Activated CD4-positive, alpha-beta T cell treated with anti-CD3 and anti-CD28 coated beads, Interleukin-2, amount 50 U/mL, for 24 hours (primary cell): ENCODE results near the gene LMO1.

Experiments
- DNase-seq, 2 donors: peaks; one replicate each; pipeline ENCODE4 v3.0.0-alpha.2; 2020; ENCODE audit warnings: low read depth in 1 of 2, low spot score in 1 of 2

LMO1 gene

GRCh38 chr11:8207080-8208000 lies 56.3 kb downstream of the LMO1 start:
- no peak for DNase-seq

GRCh38 chr11:8206251-8207079 lies 57.2 kb downstream of the LMO1 start:
- DNase-seq: no peak

DNA sequence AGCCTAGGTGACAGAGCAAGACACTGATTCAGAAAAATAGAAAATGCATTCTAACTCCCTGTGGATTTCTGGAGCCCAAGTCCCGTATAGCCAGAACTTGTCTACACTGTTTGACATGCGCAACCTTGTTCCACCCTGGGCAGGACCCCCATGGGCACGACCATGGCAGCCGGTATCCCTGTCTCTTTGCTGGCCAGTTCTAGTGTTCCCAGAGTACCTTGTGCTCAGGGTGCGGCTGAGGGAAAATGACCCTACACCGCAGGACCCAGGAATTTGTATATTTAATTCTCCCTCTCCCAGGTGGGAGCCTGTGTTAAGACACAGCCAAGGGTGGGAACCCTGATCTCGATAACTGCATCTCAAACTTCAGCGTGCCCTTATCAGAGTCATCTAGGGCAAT lies 58.1 kb downstream of the LMO1 start:
- no peak for DNase-seq

DNA sequence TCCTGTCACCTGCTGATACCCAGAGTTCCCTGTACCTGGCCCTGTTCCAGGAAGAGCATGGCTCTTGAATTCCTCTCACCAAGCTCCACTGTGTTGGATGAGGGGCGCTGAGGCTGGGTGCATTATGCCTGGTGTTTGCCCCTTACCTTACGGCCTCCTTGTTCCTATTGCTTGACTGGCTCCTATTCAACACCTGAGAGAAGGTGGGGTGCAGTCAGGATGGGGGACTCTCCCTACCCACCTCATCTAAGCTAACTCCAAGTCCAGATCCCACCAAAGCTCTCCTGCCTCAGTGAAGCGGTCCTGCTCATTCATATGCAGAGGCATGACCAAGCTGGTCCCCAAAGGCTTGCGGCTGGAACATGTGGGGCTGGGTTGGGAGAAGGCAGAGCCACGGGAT lies 59.1 kb downstream of the LMO1 start:
- DNase-seq: no peak

DNA sequence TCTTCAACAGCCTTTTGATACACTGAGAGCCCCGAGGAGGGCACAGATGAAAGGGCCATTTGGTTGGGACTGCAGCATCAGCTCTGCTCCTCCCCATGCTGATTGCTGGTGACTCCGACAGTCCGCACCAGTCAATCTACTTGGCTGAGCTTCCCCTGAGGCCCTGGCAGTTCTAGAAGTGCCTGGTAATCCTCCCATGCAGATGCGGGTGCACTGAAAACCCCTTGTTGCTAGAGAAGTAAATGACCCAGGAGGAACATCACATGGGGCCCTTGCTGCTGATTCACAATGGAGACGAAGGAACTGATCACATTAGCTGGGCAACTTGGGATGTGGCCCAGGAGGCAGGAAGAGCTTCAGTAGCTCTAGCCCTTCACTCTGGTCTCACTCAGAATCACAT lies 59.7 kb downstream of the LMO1 start:
- no peak for DNase-seq

DNA sequence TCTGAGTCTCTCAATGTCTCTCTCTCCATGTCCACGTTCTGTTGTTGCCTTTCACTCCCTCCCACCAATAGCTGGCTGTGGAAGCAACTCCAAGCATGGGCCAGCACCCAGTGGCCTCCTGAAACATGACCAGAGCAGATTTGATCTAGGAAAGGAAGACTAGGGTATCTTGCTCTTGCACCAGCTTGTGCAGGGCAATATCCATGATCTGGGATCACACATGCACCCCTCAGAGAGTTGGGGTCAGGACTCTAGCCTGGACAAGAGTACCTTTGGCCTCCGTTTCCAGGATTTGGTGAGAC lies 60.3 kb downstream of the LMO1 start:
- DNase-seq: no peak

GRCh38 chr11:8202516-8203413 lies 60.9 kb downstream of the LMO1 start:
- DNase-seq: no peak

DNA sequence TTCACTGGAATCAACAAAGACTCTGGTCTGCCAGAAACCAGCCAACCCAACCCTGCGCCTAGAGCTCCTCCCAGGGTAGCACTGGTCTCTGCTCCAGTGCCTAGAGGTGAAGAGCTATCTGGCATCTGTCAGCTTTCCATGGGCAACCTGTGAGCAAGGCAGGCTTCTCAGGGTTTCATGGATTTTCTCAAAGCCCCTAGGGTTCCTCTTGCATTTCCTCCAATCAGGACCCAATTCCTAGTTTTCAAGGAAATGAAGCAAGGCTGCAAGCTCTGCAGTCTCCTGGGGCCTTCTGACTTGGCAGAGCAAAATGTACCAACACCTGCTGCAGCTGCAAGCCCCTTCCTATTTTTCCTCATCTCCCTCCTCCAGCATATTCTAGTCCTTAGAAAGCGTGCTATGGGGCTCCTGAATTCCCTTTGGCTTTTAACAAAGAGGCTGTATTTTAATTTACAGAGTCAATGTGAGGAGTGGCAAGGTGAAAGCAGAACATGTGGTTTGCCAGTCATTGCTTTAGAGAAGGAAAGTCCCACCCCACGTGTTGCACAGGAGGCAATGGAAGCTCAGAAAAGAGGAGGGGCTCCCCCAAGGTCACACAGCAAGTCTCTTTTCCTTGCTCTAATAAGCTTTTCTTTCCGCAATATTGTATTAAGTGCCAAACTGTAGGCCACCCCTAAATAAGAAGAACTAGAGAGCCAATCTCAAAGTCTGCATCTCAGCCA lies 61.9 kb downstream of the LMO1 start:
- DNase-seq: no peak

DNA sequence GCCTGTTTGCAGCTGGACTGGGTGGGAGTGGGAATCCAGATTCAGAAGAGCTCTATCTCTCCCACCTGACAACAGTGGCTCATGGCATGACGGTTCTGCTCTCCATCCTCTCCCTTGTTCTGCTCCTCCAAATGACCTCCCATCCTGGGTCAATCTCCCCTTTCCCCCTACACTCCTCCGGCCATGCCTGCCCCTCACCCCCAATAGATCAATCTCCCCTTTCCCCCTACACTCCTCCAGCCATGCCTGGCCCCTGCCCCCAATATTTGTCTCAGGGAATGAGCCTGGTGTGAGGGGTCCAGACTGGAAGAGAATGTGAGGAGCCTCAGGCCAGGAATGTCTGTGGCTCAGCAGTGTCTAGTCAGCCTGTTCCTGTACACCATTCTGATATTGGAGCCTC lies 64.0 kb downstream of the LMO1 start:
- DNase-seq: no peak

- DNase-seq: no peak
These were observed 66.9 kb downstream of the LMO1 start for GRCh38 chr11:8196749-8197148.

GRCh38 chr11:8194956-8195355 lies 68.7 kb downstream of the LMO1 start:
- no peak for DNase-seq

GRCh38 chr11:8192896-8193209 lies 70.8 kb downstream of the LMO1 start:
- DNase-seq: no peak

DNA sequence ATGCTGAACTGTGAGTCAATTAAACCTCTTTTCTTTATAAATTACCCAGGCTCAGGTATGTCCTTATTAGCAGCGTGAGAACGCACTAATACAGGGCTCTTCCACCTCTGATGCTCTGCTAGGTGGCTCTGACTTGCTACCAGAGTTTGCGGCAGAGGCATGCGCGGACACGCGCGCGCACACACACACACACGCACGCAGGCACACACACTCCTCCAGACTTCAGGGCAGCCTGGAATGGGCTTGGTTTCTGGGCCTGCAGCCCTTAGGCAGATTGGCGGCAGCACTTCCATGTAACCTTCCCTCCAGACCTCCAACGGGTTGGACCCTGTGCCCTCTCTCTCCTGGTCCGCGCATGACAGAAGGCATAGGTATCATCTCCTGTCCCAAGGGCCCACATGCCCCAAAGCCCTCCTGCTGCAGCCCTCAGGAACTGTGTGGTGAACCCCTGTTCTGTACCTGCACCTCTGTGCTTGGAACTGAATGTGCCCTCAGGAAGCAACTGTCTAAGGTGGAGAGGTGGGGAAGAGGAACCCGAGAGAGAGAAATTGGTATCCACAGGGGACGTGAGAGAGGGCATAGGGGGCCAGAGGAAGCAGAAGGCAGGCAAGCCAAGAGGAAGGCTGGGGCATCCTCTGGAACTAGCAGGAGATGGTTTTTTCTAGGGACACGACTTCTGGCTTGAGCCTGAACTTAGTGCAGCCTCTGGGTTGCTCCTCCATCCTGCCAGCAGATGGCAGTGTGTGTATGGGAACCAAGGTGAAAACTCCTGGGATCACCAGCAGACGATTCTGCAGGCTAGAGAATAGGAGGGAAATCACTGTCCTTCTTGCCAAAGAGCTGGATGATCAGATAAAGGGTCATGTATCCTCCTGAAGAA lies 71.4 kb downstream of the LMO1 start:
- peak in 1 of 2 donors; percentile 30 for DNase-seq

GRCh38 chr11:8190431-8190830 lies 73.2 kb downstream of the LMO1 start:
- DNase-seq: no peak

GRCh38 chr11:8186429-8186828 lies 77.2 kb downstream of the LMO1 start:
- DNase-seq: no peak

- DNase-seq: no peak
These were observed 80.6 kb downstream of the LMO1 start for GRCh38 chr11:8183111-8183510.

DNA sequence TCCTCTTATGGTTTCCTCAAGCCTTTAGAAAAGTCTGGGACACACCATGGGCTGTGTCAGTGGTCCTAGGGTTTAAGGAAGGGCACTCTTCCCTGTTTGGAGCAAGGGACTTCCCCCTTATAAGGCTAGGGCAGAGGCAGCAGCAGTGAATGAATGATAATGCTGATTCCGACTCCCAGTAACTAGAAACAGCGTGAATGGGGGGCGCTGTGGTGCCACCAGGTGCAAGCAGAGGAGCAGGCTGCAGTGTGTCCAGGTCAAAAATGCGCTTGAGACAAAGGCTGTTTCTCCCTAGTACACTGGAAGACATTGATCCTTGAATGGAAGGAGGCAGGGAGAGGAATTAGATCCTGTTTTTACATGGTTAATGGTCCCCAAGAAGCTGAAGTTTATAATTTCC lies 83.2 kb downstream of the LMO1 start:
- no peak for DNase-seq

GRCh38 chr11:8178297-8178696 lies 85.4 kb downstream of the LMO1 start:
- DNase-seq: no peak

DNA sequence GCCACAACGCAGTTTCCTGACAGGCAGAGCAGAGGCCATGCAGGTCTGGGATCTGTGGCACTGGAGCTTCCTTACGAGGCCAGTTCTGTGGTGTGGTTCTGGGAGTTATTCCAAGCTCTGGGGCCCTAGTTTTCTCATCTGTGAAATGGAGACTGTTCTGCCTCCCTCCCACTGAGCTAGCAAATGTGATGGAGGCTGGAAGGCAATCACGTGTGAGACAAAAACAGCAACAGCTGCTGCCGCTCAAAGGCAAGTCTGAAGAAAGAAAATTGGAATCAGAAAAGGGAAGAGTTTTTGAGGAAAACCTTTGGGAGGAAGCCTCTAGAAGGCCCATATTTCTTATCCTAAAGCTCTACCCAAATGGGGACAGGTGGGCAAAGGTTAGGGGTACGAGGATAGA lies 86.5 kb downstream of the LMO1 start:
- no peak for DNase-seq
